K562 (cell line): ENCODE data around the gene GRIN2D. TPM values are rescaled to one million over a fixed set of nuclear protein-coding genes. Genes with fewer than 3 reads are reported as not detected.

Experiments used
- CBX3 ChIP-seq, 2 experiments: IDR thresholded peaks; 1 replicate in 1 of 2; 2 replicates in 1 of 2; pipeline ENCODE4 v1.6.1; 2012; ENCODE audit warnings: inconsistent platforms in 2 of 2, low read length in 2 of 2, borderline replicate concordance in 1 of 2, control low read depth in 1 of 2
- CREB3L1 ChIP-seq: fragments of 450-650 bp; IDR thresholded peaks from 2 replicates; pipeline ENCODE4 v1.6.1; 2014; ENCODE audit warnings: low read depth, mild to moderate bottlenecking, moderate library complexity, borderline replicate concordance
- CTBP1 ChIP-seq: fragments of 450-650 bp; IDR thresholded peaks from 2 replicates; pipeline ENCODE4 v1.6.1; 2016; ENCODE audit warnings: borderline replicate concordance
- DLX4 ChIP-seq: fragments of 250-450 bp; sonication (Bioruptor Pico); IDR thresholded peaks from 2 replicates; pipeline ENCODE4 v1.6.1; 2021; ENCODE audit warnings: mild to moderate bottlenecking
- ELF4 ChIP-seq: fragments of 450-650 bp; formaldehyde crosslinking; IDR thresholded peaks from 2 replicates; pipeline ENCODE4 v1.4.0; 2022; ENCODE audit warnings: missing genetic modification characterization
- HDAC1 ChIP-seq, 2 experiments: fragments of 450-650 bp; IDR thresholded peaks; 2 replicates each; pipeline ENCODE4 v1.6.1; 2016 to 2017; ENCODE audit warnings: inconsistent platforms in 1 of 2, mild to moderate bottlenecking in 1 of 2, moderate library complexity in 1 of 2
- HDAC2 ChIP-seq: fragments of 450-650 bp; IDR thresholded peaks from 2 replicates; pipeline ENCODE4 v1.6.1; 2016; ENCODE audit warnings: mild to moderate bottlenecking
- HDAC3 ChIP-seq: fragments of 450-650 bp; IDR thresholded peaks from 2 replicates; pipeline ENCODE4 v1.6.1; 2018; ENCODE audit warnings: borderline replicate concordance, mild to moderate bottlenecking, moderate library complexity; ENCODE audit not compliant: partially characterized antibody
- HNRNPLL ChIP-seq: fragments of 200-400 bp; formaldehyde crosslinking; IDR thresholded peaks from 2 replicates; pipeline ENCODE4 v1.6.1; 2017; ENCODE audit warnings: low read length, low read depth, mild to moderate bottlenecking; ENCODE audit not compliant: poor library complexity, severe bottlenecking
- KAT8 ChIP-seq: fragments of 450-650 bp; IDR thresholded peaks from 2 replicates; pipeline ENCODE4 v1.6.1; 2016; ENCODE audit warnings: low read depth, mild to moderate bottlenecking
- KDM4B ChIP-seq, 2 experiments: fragments of 450-650 bp in 1 of 2; sonication (generic) in 1 of 2; IDR thresholded peaks; 2 replicates each; pipeline ENCODE4 v1.6.1; 2016 to 2017; ENCODE audit warnings: borderline replicate concordance in 2 of 2, antibody characterized with exemption in 1 of 2, low read depth in 1 of 2, mild to moderate bottlenecking in 1 of 2
- NFE2L1 ChIP-seq: fragments of 450-650 bp; IDR thresholded peaks from 2 replicates; pipeline ENCODE4 v1.6.1; 2016; ENCODE audit warnings: missing genetic modification characterization, low read depth, mild to moderate bottlenecking, missing compliant biosample characterization, moderate library complexity, borderline replicate concordance
- ZFP1 ChIP-seq: fragments of 450-650 bp; formaldehyde crosslinking; IDR thresholded peaks from 2 replicates; pipeline ENCODE4 v1.4.0; 2020; ENCODE audit warnings: mild to moderate bottlenecking, mixed read lengths
- ZNF511 ChIP-seq: sonication (generic); formaldehyde crosslinking; IDR thresholded peaks from 2 replicates; pipeline ENCODE4 v1.8.0; 2022; ENCODE audit warnings: mild to moderate bottlenecking, missing genetic modification reagents
- polyA plus RNA-seq, 8 experiments: library from polyadenylated mRNA; depleted of rRNA in 4 of 8; stranded (reverse) in 5 of 8; unstranded in 3 of 8; fragments of >200 nt; fragmentation: Nextera tagmentation in 2 of 8; fragmentation: Illumina TruSeq in 1 of 8; extraction: Ambion mirVana in 2 of 8; extraction: Trizol in 1 of 8; gene quantifications; 2 replicates each; pipeline versions ENCODE4 v1.2.1 to v1.2.3, GENCODE V29; 2011 to 2014; ENCODE audit warnings: inconsistent platforms in 1 of 8, missing spikeins in 1 of 8
- total RNA-seq, 7 experiments: library from RNA; depleted of rRNA in 6 of 7; stranded (reverse); fragments of >200 nt in 6 of 7; fragmentation: Illumina TruSeq in 2 of 7; extraction: Trizol in 2 of 7; gene quantifications; 2 replicates each; pipeline versions ENCODE4 v1.2.1 to v1.2.3, GENCODE V29; 2011 to 2021; ENCODE audit warnings: low replicate concordance in 1 of 7
- TF ChIP-seq, protein P1 (sequence below), 3 experiments: IDR thresholded peaks in 2 of 3; conservative IDR thresholded peaks in 1 of 3; 2 replicates each; pipeline ENCODE4 v1.5.1; 2011 to 2012; ENCODE audit warnings: low read length in 3 of 3, mild to moderate bottlenecking in 3 of 3, control low read depth in 2 of 3, improper control_type of control experiment in 1 of 3, inconsistent platforms in 1 of 3, low read depth in 1 of 3, mixed read lengths in 1 of 3, moderate library complexity in 1 of 3; ENCODE audit not compliant: insufficient read depth in 2 of 3
- TF ChIP-seq, protein P2 (sequence below): fragments of 450-650 bp; conservative IDR thresholded peaks from 2 replicates; pipeline ENCODE4 v1.6.1; 2016; ENCODE audit warnings: missing genetic modification characterization, low read depth, mild to moderate bottlenecking, missing compliant biosample characterization, moderate library complexity
- TF ChIP-seq, protein P3 (sequence below): fragments of 450-650 bp; IDR thresholded peaks from 2 replicates; pipeline ENCODE4 v1.6.1; 2016; ENCODE audit warnings: borderline replicate concordance

Gene GRIN2D
- total and polyA plus RNA-seq, 9 of the 15 experiments (the other 6 are each of a cell fraction or from before 2014, with no cell fraction given): 0.32 to 31.5 (median 1.8) TPM

- TF ChIP-seq, protein P1, sequence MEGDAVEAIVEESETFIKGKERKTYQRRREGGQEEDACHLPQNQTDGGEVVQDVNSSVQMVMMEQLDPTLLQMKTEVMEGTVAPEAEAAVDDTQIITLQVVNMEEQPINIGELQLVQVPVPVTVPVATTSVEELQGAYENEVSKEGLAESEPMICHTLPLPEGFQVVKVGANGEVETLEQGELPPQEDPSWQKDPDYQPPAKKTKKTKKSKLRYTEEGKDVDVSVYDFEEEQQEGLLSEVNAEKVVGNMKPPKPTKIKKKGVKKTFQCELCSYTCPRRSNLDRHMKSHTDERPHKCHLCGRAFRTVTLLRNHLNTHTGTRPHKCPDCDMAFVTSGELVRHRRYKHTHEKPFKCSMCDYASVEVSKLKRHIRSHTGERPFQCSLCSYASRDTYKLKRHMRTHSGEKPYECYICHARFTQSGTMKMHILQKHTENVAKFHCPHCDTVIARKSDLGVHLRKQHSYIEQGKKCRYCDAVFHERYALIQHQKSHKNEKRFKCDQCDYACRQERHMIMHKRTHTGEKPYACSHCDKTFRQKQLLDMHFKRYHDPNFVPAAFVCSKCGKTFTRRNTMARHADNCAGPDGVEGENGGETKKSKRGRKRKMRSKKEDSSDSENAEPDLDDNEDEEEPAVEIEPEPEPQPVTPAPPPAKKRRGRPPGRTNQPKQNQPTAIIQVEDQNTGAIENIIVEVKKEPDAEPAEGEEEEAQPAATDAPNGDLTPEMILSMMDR (IDR thresholded peaks at IDR 0.05 in 2 of 3, conservative IDR thresholded peaks at IDR 0.05 in 1 of 3; ENCODE audit: insufficient read depth in 2 of 3, low read depth in 1 of 3, low read length in 3 of 3): peak; percentile 95 to 97 (median 96)
- TF ChIP-seq, protein P2, sequence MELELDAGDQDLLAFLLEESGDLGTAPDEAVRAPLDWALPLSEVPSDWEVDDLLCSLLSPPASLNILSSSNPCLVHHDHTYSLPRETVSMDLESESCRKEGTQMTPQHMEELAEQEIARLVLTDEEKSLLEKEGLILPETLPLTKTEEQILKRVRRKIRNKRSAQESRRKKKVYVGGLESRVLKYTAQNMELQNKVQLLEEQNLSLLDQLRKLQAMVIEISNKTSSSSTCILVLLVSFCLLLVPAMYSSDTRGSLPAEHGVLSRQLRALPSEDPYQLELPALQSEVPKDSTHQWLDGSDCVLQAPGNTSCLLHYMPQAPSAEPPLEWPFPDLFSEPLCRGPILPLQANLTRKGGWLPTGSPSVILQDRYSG (tag): no peak
- TF ChIP-seq KDM4B (IDR thresholded peaks at IDR 0.05; ENCODE audit: borderline replicate concordance in 2 of 2, low read depth in 1 of 2) (0 out of 4 replicates have a peak, but pooled peaks of 1 of the 2 experiments have one; percentile 39), HDAC3 (no peak), ZFP1 (CRISPR knock-in tag) (no peak), DLX4 (CRISPR knock-in tag) (no peak), ZNF511 (0 out of 2 replicates have a peak, but pooled peaks have one; percentile 58), HNRNPLL (peak; percentile 4), ELF4 (0 out of 2 replicates have a peak, but pooled peaks have one; percentile 14), HDAC1 (IDR thresholded peaks at IDR 0.05) (no peak), HDAC2 (no peak), NFE2L1 (tag) (no peak), KAT8 (no peak), CTBP1 (peak; percentile 37), CREB3L1 (peak; percentile 67; the same call in 1 of the 2 replicates), CBX3 (IDR thresholded peaks at IDR 0.05; ENCODE audit: borderline replicate concordance in 1 of 2, low read length in 2 of 2) (no peak)
- TF ChIP-seq, protein P3, sequence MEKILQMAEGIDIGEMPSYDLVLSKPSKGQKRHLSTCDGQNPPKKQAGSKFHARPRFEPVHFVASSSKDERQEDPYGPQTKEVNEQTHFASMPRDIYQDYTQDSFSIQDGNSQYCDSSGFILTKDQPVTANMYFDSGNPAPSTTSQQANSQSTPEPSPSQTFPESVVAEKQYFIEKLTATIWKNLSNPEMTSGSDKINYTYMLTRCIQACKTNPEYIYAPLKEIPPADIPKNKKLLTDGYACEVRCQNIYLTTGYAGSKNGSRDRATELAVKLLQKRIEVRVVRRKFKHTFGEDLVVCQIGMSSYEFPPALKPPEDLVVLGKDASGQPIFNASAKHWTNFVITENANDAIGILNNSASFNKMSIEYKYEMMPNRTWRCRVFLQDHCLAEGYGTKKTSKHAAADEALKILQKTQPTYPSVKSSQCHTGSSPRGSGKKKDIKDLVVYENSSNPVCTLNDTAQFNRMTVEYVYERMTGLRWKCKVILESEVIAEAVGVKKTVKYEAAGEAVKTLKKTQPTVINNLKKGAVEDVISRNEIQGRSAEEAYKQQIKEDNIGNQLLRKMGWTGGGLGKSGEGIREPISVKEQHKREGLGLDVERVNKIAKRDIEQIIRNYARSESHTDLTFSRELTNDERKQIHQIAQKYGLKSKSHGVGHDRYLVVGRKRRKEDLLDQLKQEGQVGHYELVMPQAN: 0 out of 2 replicates have a peak, but pooled peaks have one; percentile 16
Observed at GRCh38 chr19:48391100-48392005, 2.1 kb upstream of the GRIN2D start, which contains the start of gene KDELR1 (continued).
